M059J (cell line): ENCODE data around the gene ANKH. TPM values are rescaled to one million over a fixed set of nuclear protein-coding genes. Genes with fewer than 3 reads are reported as not detected.

ENCODE experiments used
- DNase-seq: peaks from one replicate; pipeline ENCODE4 v3.0.0-alpha.2; 2012; ENCODE audit warnings: low read depth
- total RNA-seq: library from RNA; depleted of rRNA; stranded (reverse); fragments of >200 nt; shearing (Covaris generic); gene quantifications from 2 replicates; pipeline ENCODE4 v1.2.3, GENCODE V29; 2014

Gene ANKH
- total RNA-seq, 1 experiment from 2014 or later = 20.8 TPM

DNA sequence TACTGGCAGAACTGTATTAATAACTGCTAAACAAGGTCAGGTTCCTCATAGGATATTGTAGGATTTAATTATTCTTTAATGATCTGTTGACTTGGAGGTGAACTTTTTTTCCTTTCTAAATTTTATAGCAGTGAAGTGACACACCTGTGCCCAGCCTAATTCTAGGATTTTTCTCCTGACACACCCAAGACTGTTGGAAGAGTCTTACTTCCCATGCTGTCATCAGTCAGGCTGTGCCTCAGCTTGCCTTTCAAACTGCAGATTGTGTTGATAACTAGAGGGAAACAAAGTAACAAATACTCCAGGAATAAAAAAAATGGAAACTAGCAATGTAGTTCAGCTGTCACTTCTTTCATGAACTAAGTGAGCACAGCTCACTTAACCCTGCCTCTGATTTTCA, 185.1 kb downstream of the ANKH start:
- DNase-seq = no peak

- DNase-seq = peak; percentile 59
Measured at GRCh38 chr5:14685757-14686156, 185.8 kb downstream of the ANKH start.

DNA sequence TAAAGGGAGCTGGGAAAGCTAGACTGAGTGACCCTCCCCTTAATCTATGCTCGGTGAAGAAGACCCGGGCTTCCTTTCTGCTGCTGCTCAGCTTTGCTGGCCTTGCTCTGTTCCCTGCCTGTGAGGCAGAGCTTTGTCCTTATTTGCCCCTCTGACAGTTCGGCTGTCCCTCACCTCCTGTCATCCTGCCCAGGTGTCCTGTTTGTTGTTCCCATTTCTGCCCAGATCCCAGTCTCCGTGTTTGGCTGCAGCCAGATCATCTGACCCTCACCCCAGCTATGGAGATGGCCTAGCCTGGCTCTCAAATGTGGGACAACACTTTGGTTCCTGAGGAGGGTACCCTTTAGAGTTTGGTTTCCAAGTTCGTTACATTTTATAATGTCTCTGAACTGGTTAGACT, 186.8 kb downstream of the ANKH start:
- no peak for DNase-seq

- no peak for DNase-seq
Measured at GRCh38 chr5:14683906-14684455, 187.6 kb downstream of the ANKH start.

- DNase-seq = no peak
Measured at GRCh38 chr5:14681236-14681752, 190.3 kb downstream of the ANKH start.

- no peak for DNase-seq
Measured at GRCh38 chr5:14679595-14679994, 192.0 kb downstream of the ANKH start.

DNA sequence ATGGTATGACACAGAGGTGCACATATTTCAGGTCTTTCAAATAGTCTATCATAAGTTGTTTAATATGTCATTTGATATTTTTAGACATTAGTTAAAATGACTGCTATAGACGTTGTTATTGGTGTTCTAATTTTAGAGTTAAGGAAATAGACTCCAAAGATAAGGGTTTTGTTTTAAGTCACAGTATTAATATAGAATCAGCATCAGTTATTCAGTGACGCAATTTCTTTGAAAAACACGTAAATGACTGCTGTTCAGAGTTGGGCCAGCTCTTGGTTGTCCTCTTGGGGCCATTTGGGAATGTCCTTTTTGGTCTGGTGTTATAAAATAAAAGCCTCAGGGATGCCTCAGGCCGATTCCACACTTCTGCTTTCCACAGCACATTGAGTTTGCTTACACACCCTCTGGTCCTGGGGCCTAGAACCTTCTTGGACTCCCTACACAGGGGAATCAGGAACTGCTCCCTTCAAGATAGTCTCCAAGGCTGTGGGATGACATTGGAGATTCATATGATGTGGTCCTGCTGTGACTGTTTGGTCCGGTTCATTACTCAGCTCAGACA, 192.7 kb downstream of the ANKH start:
- no peak for DNase-seq

DNA sequence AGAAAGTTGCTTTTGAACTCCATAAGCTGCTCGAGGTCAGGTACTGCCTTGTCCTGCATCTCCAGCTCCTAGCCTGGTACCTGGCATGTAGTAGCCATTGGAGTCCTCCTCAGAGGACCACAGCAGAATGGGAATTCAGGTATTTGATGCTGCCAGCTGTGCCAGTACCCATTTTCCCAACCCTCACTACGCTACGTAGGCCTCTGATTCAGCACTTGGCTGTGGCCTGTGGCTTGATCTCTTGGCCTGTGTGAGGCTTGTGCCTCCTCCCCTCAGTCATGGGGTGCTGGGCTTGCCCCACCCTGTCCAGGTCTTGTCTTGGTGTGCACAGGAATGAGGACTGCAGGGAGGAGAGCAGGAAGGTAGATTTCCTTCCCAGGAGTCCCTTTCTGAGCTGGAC, 195.3 kb downstream of the ANKH start:
- DNase-seq = peak; percentile 75

DNA sequence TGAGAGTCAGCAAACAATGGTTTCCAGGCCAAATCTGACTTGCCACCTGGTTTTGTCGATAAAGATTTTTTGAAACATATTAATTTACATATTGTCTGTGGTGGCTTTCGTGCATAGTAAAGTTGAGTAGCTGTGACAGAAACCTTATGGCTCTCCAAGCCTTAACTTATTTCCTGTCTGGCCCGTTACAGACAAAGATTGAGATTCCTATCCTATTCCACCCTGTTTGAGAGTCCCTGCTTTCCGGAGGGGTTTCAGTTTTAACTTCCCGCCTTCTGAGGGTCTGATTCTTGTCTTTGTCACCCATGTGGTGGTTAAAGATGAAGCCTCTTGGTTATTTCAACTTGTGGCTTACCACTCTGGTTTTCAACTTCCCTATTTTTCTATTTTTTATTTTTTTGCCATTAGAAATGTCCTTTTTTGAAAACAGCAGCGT, 195.7 kb downstream of the ANKH start:
- DNase-seq = no peak

- no peak for DNase-seq
Measured at GRCh38 chr5:14674983-14675854, 196.4 kb downstream of the ANKH start.

DNA sequence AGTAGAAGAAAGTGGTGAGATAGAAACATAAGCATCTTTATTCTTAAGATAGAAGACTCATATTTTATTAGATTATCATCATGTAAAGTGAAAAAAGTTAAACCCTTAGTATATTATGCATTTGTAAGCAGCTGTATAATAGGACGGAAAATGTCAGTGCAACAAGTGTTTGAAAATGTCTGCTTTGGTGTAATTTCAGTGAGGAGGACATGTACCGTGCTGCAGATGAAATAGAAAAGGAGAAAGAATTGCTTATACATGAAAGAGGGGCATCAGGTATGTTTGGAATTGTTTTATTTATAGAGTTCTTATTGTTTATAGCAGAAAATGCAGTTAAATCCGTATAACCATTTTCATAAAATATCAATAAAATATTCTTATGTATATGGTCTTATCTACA, 198.1 kb downstream of the ANKH start:
- DNase-seq = no peak

DNA sequence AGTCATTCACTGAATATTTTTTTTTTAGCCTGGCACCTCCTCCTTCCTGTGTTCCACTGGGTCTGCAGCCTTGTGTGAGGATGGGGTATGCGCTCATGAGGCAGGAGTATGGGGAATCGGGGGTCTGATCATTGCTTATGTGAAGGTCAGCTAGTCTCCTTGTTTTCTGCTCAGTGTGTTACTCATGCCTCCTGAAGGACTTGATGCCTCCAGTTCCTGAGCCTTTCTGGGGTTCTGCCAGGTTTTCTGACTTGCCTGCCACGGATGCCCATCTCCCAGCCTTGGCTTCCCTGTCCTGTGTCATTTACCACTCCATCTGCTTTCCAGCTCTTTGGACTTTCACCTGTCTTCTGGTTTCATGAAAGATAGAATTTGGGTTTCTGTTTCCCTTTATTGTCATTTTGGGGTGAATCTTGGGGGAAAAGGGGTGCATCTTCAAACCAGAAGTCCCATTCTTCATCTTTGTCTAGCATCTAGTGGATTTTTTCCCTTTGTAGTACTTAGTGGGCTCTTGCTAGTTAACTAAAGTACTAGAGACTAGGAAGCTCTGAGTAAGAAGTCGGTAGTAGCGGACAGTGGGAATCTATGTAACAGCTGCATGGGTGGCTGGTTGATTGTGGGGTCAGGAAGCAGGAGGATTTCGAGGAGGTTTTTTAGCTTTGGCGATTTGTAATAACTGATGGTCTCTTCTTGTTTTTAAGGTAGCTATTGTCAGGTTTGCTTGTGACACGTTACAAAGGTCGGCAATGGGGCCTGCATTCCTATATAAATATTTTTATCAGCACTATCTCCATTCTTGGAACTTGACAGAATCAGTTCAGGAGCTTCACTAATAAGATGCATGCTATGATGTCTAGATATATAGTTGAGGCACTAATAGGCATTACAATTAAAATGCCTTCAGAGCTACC, 198.8 kb downstream of the ANKH start:
- peak; percentile 72 for DNase-seq

DNA sequence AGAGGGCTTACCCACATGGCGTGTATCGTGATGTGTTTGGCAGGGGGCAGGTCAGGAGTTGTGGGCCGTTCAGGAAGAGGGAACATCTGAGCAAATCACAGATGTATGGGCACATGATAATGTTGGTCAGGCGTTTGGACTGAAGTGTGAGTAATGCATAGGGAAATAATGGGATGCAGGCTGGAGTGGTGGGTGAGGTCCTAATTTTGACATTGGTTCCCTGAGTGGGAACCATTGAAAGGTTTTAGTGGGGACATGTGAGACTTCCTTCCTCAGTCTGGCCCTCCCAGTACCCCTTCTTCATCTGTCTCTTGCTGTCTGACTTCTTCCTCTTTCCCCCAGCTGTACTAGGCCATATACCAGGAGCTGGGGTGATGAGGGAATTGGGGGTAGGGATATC, 199.5 kb downstream of the ANKH start:
- DNase-seq = no peak

DNA sequence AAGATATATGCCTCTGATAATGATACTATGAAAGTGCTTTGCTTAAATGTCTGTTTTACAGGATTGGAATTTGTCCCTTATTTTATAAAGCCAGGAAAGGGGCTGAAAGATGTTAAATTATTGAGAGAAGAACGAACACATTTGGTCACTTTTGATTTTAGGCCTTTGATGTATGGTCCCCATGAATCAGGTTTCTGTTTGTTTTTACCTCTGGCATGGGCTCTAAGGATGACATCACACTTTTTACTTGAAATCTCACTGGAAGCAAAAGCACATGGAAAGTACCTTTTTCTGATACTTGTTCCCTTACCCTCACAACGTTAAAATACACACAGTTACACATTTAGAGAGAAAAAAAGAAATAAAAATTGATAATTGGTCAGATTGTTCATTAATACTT, 200.2 kb downstream of the ANKH start:
- peak; percentile 29 for DNase-seq

- DNase-seq = peak; percentile 74
Measured at GRCh38 chr5:14669975-14670374, 201.6 kb downstream of the ANKH start.

DNA sequence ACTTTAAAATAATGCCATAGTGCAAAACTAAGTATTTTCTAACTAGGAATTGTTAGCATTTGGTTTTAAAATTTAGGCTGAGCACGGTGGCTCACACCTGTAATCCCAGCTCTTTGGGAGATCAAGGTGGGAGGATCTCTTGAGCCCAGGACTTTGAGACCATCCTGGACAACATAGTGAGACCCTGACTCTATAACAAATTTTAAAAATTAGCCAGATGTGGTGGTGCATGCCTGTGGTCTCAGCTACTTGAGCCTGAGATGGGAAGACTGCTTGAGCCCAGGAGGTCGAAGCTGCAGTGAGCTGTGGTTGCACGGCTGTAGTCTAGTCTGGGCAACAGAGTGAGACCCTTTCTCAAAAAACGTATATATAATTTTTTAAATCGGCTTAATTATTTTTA, 202.2 kb downstream of the ANKH start:
- no peak for DNase-seq

DNA sequence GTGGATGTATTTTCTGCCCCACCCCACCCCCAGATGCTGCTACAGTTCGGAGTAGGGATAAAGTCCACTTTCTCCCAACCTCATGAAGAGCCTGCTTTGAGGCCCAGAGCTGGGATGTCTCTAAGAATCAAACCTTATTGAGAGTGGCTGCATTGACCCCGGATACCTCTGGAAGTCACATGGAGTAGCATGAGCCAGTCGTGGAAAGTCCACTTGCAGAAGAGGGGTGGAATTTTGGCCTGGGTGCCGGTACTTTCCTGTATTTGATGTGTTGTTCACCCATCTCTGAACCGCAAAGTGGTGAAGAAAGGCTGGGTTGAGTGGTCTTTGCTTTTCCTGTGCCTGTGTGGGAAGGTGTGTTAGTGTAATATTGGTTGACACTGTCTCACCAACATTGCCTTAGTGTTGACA, 203.4 kb downstream of the ANKH start:
- DNase-seq = no peak

DNA sequence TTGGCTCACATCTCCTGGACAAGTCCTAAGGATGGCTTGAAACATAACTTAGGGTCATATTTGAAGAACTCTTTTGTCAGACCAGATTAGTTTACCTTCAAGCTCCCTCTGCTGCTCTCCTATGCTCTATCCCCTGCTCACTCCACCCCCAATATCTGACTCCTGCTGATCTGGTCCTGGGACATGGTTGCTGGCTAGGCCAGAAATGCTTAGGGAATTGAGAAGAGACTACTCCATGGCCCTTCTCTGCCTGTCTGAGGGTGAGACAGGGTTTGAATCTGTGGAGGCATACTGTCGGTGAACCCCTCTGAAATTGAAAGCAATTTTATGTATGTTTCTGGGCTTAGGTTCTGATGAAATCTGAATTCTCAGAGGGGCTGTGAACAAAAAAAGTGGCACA, 203.8 kb downstream of the ANKH start:
- DNase-seq = no peak

DNA sequence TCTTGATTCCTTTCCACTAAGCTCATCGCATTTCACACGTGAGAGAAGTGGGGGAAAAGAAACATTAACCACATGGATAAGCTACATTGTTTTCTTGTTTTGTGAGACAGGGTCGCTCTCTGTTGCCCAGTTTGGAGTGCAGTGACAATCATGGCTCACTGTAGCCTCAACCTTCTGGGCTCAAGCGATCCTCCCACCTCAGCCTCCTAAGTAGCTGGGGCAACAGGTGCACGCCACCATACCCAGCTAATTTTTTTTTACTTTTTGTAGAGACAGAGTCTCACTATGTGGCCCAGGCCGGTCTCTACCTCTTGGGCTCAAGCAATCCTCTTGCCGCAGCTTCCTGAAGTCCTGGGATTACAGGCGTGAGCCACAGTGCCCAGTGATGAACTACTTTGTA, 204.3 kb downstream of the ANKH start:
- DNase-seq = no peak

- no peak for DNase-seq
Measured at GRCh38 chr5:14666357-14666756, 205.2 kb downstream of the ANKH start.

DNA sequence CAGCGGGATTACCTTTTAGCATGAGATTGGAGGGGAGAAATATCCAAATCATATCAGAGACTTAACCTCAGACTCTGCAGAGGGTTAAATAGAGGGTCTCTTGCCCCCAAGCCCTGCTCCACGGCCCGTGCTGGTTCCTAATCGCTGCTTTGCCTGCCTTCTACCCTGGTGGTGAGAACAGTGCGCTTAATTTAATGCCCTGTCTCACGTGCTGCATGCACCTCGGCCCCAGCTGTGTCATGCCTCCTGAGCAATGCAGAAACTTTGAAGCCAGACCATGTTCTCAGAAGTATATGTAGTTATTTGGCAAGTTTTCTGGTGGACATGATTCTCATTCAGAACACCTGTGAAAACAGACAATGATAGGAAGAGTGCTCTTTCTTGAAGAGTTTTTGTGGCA, 205.6 kb downstream of the ANKH start:
- peak; percentile 18 for DNase-seq
